H1 (cell line): ENCODE results near the gene CLINT1.
"Not testable (repeated sequence)": the region's sequence is repeated elsewhere in the genome, so short reads cannot be mapped to it uniquely, and the experiment has no call there.

Experiments
- GTF2F1 ChIP-seq: IDR thresholded peaks from 2 replicates; pipeline ENCODE4 v1.6.1; 2012; ENCODE audit warnings: low read depth, low read length, improper control_type of control experiment, borderline replicate concordance
- YY1 ChIP-seq: IDR thresholded peaks from 2 replicates; pipeline ENCODE4 v1.6.1; 2011; ENCODE audit warnings: low read depth, mild to moderate bottlenecking, low read length

DNA sequence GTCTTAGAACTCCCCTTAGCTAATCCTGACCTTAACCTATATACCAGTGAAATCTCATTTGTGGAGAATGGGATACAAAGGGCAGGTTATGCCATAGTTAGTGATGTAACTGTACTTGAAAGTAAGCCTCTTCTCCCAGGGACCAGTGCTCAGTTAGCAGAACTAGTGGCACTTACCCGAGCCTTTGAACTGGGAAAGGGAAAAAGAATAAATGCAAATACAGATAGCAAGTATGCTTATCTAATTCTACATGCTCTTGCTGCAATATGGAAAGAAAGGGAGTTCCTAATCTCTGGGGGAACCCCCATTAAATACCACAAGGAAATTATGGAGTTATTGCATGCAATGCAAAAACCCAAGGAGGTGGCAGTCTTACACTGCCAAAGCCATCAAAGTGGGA, 26.1 kb upstream of the CLINT1 start:
- not testable (repeated sequence) for TF ChIP-seq GTF2F1, YY1
